Measurements from ENCODE around the gene CEPT1. TPM values are rescaled to one million over a fixed set of nuclear protein-coding genes. Genes with fewer than 3 reads are reported as not detected.

CEPT1 gene
- total RNA-seq, 1 donor from 2014 or later: 26.9 TPM

DNA sequence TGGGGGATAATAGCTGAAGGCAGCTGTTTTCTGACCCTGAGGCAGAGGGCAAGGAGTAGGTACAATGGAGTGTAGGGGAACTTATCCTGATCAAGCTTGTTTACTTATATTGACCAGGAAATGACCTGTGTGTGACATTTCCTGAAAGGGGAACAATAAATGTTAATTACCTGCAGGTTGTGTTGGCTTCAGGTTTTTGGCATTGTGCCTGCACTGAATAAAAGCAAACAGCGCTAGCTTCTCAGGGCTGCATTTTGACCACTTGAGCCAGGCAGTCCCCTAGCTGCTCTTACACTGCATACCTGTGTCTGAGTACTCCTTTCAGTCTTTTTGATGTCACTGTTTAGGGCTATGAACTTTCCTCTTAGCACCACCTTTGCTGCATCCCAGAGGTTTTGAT, 40.7 kb upstream of the CEPT1 start:
- H3K9ac ChIP-seq (ENCODE audit: low read length): no peak overlapping the region
- H3K4me1 ChIP-seq (ENCODE audit: insufficient read depth, low read length): no peaks in the 10 kb centered on the region
- no peak overlapping the region for H2AFZ ChIP-seq (ENCODE audit: low read depth, low read length)
- peaks cover 3% of the 10 kb centered on the region for H3K9me3 ChIP-seq (ENCODE audit: insufficient read depth, low read depth, low read length)
- H3K79me2 ChIP-seq (ENCODE audit: insufficient read depth, low read length): no peaks in the 10 kb centered on the region
- no peak overlapping the region for H3K27ac ChIP-seq (ENCODE audit: low read depth, low read length)
- H3K36me3 Mint-ChIP-seq (ENCODE audit: low read depth, unreplicated experiment): peaks cover 15% of the 10 kb centered on the region
- H4K20me1 ChIP-seq (ENCODE audit: insufficient read depth, low read length): no peaks in the 10 kb centered on the region
- no peaks in the 10 kb centered on the region for H3K27me3 Mint-ChIP-seq (ENCODE audit: low read depth, unreplicated experiment)
- peaks cover 40% of the 10 kb centered on the region for H3K9me3 Mint-ChIP-seq (ENCODE audit: unreplicated experiment)
- no peak for TF ChIP-seq EZH2 (IDR thresholded peaks at IDR 0.05; ENCODE audit: insufficient read depth, low read length)
- TF ChIP-seq, protein P1, sequence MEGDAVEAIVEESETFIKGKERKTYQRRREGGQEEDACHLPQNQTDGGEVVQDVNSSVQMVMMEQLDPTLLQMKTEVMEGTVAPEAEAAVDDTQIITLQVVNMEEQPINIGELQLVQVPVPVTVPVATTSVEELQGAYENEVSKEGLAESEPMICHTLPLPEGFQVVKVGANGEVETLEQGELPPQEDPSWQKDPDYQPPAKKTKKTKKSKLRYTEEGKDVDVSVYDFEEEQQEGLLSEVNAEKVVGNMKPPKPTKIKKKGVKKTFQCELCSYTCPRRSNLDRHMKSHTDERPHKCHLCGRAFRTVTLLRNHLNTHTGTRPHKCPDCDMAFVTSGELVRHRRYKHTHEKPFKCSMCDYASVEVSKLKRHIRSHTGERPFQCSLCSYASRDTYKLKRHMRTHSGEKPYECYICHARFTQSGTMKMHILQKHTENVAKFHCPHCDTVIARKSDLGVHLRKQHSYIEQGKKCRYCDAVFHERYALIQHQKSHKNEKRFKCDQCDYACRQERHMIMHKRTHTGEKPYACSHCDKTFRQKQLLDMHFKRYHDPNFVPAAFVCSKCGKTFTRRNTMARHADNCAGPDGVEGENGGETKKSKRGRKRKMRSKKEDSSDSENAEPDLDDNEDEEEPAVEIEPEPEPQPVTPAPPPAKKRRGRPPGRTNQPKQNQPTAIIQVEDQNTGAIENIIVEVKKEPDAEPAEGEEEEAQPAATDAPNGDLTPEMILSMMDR (IDR thresholded peaks at IDR 0.05; ENCODE audit: insufficient read depth, low read depth, low read length): no peak
- H3K27ac Mint-ChIP-seq (ENCODE audit: unreplicated experiment): no peak overlapping the region
- no peak for FAIRE-seq
- H3K4me3 ChIP-seq (ENCODE audit: insufficient read depth, low read depth, low read length): no peak overlapping the region
- no peaks in the 10 kb centered on the region for H3K4me1 Mint-ChIP-seq (ENCODE audit: low read depth, unreplicated experiment)
- H3K4me2 ChIP-seq (ENCODE audit: low read length): no peak overlapping the region
- H3K36me3 ChIP-seq (ENCODE audit: insufficient read depth, low read length): no peaks in the 10 kb centered on the region
- H3K27me3 ChIP-seq (ENCODE audit: insufficient read depth, low read length): no peaks in the 10 kb centered on the region
- no peak for DNase-seq (ENCODE audit: low read depth)
- no peak overlapping the region for H3K4me3 Mint-ChIP-seq (ENCODE audit: unreplicated experiment)

DNA sequence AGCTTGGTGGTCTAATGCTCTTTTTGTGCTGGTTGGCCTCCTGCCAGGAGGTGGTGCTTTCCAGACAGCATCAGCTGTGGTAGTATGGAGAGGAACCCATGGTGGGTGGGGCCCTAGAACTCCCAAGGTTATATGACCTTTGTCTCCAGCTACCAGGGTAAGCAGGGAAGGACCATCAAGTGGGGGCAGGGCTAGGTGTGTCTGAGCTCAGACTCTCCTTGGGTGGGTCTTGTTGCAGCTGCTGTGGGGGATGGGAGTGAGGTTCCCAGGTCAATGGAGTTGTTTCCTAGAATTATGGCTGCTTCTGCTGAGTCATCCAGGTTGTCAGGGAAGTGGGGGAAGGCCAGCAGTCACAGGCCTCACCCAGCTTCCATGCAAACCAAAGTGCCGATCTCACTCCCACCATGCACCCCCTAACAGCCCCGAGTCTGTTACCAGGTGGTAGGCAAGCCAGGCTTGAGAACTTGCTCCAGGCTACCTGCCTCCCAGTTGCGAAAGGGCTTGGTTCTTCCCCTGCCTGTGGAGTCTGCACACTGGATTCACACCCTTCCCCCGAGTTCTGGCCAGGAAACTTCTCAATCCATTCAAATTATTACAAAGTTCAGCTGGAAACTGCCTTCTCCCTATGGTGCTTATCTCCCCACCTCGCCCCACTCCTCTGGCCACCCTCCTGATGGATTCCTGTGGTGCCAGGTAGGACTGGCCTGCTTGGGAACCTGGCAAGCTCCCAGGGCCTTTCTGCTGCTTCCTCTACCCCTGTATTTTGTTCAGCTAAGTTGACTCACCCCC, 38.0 kb upstream of the CEPT1 start:
- Histone ChIP-seq H3K36me3 (ENCODE audit: insufficient read depth, low read length) (no peaks in the 10 kb centered on the region), H3K4me3 (ENCODE audit: insufficient read depth, low read depth, low read length) (no peak overlapping the region), H3K27me3 (ENCODE audit: insufficient read depth, low read length) (no peaks in the 10 kb centered on the region), H3K4me1 (ENCODE audit: insufficient read depth, low read length) (no peaks in the 10 kb centered on the region), H3K27ac (ENCODE audit: low read depth, low read length) (no peak overlapping the region), H3K9ac (ENCODE audit: low read length) (no peak overlapping the region), H2AFZ (ENCODE audit: low read depth, low read length) (no peak overlapping the region), H3K4me2 (ENCODE audit: low read length) (no peak overlapping the region), H3K9me3 (ENCODE audit: insufficient read depth, low read depth, low read length) (peaks cover 3% of the 10 kb centered on the region), H3K79me2 (ENCODE audit: insufficient read depth, low read length) (no peaks in the 10 kb centered on the region), H4K20me1 (ENCODE audit: insufficient read depth, low read length) (no peaks in the 10 kb centered on the region)
- no peak for DNase-seq (ENCODE audit: low read depth)
- H3K27ac Mint-ChIP-seq (ENCODE audit: unreplicated experiment): no peak overlapping the region
- H3K4me1 Mint-ChIP-seq (ENCODE audit: low read depth, unreplicated experiment): no peaks in the 10 kb centered on the region
- FAIRE-seq: no peak
- peaks cover 11% of the 10 kb centered on the region for H3K36me3 Mint-ChIP-seq (ENCODE audit: low read depth, unreplicated experiment)
- H3K4me3 Mint-ChIP-seq (ENCODE audit: unreplicated experiment): no peak overlapping the region
- no peak for TF ChIP-seq EZH2 (IDR thresholded peaks at IDR 0.05; ENCODE audit: insufficient read depth, low read length)
- TF ChIP-seq, protein P1 (IDR thresholded peaks at IDR 0.05; ENCODE audit: insufficient read depth, low read depth, low read length): no peak
- H3K27me3 Mint-ChIP-seq (ENCODE audit: low read depth, unreplicated experiment): no peaks in the 10 kb centered on the region
- peaks cover 29% of the 10 kb centered on the region for H3K9me3 Mint-ChIP-seq (ENCODE audit: unreplicated experiment)

DNA sequence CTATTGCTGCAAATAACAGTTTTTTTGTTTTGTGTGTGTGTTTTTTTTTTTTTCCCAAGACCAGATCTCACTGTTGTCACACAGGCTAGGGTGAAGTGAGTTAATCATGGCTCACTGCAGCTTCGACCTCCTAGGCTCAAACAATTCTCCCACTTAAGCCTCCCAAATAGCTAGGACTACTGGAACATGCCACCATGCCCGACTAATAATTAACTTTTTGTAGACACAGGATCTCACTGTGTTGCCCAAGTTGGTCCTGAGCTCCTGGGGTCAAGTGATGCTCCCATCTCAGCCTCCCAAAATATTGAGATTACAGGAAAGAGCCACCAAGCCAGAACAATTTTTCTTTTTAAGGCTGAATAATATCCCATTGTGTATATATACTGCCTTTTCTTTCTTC, 35.0 kb upstream of the CEPT1 start:
- H3K4me1 Mint-ChIP-seq (ENCODE audit: low read depth, unreplicated experiment): no peaks in the 10 kb centered on the region
- Histone ChIP-seq H3K4me3 (ENCODE audit: insufficient read depth, low read depth, low read length) (no peak overlapping the region), H3K27me3 (ENCODE audit: insufficient read depth, low read length) (no peaks in the 10 kb centered on the region), H2AFZ (ENCODE audit: low read depth, low read length) (no peak overlapping the region), H4K20me1 (ENCODE audit: insufficient read depth, low read length) (no peaks in the 10 kb centered on the region), H3K36me3 (ENCODE audit: insufficient read depth, low read length) (no peaks in the 10 kb centered on the region), H3K9me3 (ENCODE audit: insufficient read depth, low read depth, low read length) (peaks cover 3% of the 10 kb centered on the region), H3K79me2 (ENCODE audit: insufficient read depth, low read length) (no peaks in the 10 kb centered on the region), H3K4me1 (ENCODE audit: insufficient read depth, low read length) (no peaks in the 10 kb centered on the region), H3K9ac (ENCODE audit: low read length) (no peak overlapping the region), H3K27ac (ENCODE audit: low read depth, low read length) (no peak overlapping the region), H3K4me2 (ENCODE audit: low read length) (no peak overlapping the region)
- peaks cover 14% of the 10 kb centered on the region for H3K36me3 Mint-ChIP-seq (ENCODE audit: low read depth, unreplicated experiment)
- DNase-seq (ENCODE audit: low read depth) (no peak), FAIRE-seq (no peak)
- no peak overlapping the region for H3K4me3 Mint-ChIP-seq (ENCODE audit: unreplicated experiment)
- TF ChIP-seq EZH2 (IDR thresholded peaks at IDR 0.05; ENCODE audit: insufficient read depth, low read length): no peak
- TF ChIP-seq, protein P1 (IDR thresholded peaks at IDR 0.05; ENCODE audit: insufficient read depth, low read depth, low read length): no peak
- no peak overlapping the region for H3K27ac Mint-ChIP-seq (ENCODE audit: unreplicated experiment)
- H3K9me3 Mint-ChIP-seq (ENCODE audit: unreplicated experiment): peaks cover 27% of the 10 kb centered on the region
- H3K27me3 Mint-ChIP-seq (ENCODE audit: low read depth, unreplicated experiment): no peaks in the 10 kb centered on the region

Measured in astrocyte (in vitro differentiated cells and primary cell).